KOPT-K1 (cell line): ENCODE measurements around the gene DHRS3.
"Not testable (repeated sequence)": the region's sequence is repeated elsewhere in the genome, so short reads cannot be mapped to it uniquely, and the experiment has no call there.

ENCODE experiments used
- H3K27ac ChIP-seq: fragments of 200-600 bp; sonication (generic); 2 replicates; pipeline ENCODE4 v1.5.1; 2016; ENCODE audit warnings: antibody characterized with exemption, mild to moderate bottlenecking, low read depth, low read length; ENCODE audit not compliant: poor library complexity, severe bottlenecking
- H3K36me3 ChIP-seq: fragments of 200-600 bp; sonication (generic); 2 replicates; pipeline ENCODE4 v1.5.1; 2017; ENCODE audit warnings: antibody characterized with exemption, mild to moderate bottlenecking, low read length, moderate library complexity; ENCODE audit not compliant: insufficient read depth
- H3K9me3 ChIP-seq: fragments of 200-600 bp; sonication (generic); 2 replicates; pipeline ENCODE4 v1.5.1; 2017; ENCODE audit warnings: antibody characterized with exemption, low read length, mild to moderate bottlenecking; ENCODE audit not compliant: insufficient read depth, poor library complexity, severe bottlenecking

The DHRS3 gene

DNA sequence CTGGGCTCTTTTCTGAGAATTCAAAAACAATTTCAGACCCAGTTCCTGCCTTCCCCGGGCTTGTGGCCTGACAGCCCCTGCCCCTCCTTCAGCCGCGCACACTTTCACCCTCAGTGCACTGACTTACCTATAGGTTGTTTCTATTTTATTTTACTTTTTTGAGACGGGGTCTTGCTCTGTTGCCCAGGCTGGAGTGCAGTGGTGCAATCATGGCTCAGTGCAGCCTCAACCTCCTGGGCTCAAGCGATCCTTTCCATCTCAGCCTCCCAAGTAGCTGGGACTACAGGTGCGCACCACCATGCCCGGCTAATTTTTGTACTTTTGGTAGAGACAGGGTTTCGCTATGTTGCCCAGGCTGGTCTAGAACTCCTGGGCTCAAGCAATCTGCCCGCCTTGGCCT is 27.4 kb upstream of the DHRS3 start:
- H3K27ac ChIP-seq, H3K36me3 ChIP-seq: not testable (repeated sequence)
- peaks cover 12% of the 10 kb centered on the region for H3K9me3 ChIP-seq

DNA sequence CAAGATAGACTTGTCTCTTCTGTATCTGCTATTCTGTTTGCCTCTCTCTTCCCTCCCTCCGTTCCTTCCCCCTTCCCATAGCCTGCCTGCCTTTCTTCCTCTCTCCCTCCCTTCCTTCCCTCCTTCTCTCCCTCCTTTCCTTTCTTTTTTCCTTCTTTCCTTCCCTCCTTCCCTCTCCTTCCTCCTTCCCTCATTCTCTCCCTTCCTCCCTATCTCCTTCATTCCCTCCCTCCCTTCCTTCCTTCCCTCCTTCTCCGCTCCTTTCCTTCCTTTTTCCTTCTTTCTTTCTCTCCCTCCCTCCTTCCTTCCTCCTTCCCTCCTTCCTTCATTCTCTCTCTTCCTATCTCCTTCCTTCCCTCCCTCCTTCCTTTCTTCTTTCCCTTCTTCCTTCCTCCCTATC is 26.8 kb upstream of the DHRS3 start:
- Histone ChIP-seq H3K9me3 (peaks cover 18% of the 10 kb centered on the region), H3K36me3 (no peaks in the 10 kb centered on the region), H3K27ac (no peak overlapping the region)

DNA sequence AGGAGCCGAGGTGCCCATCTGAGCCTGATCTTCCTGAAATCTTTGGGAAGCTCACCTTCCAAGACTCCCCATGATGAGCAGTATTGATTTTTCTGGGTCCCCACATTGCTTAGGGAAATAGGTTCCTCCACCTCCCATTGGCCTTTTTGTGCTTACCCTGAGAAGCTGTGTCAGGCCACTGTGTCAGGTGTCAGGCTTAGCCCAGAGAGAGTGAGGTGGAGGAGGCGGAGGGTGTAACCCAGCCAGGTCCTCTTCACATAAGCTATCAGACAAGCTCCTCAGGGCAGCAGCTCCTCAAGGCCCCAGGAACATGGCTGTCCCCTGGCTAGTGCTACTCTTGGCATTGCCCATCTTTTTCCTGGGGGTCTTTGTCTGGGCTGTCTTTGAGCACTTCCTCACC is 26.2 kb upstream of the DHRS3 start:
- Histone ChIP-seq H3K9me3 (peaks cover 24% of the 10 kb centered on the region), H3K27ac (no peak overlapping the region), H3K36me3 (no peaks in the 10 kb centered on the region)

DNA sequence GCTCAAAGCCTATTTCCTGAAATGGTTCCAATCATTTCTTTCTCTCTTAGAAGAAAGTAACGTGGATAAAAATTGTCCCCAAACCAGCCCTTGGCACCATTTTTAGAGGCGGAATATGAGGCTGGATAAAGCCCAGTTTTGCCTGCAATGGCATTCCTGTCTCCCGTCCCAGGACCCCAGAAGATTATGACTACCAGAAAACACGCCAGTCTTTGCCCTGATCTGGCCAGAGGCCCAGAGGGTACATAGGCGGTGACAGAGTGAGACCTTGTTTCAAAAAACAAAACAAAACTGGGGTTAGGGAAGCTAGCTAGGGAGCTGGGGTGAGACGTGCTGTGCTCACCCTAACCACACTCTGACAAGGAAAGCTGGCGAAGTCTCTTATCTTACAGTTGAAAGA is 25.8 kb upstream of the DHRS3 start, which contains the start of gene AADACL4:
Gene AADACL4 (plus strand): TSS at position 301 of the 400 bp plus-strand sequence. CDS start 462 bp downstream, outside the sequence.
- peaks cover 29% of the 10 kb centered on the region for H3K9me3 ChIP-seq
- no peak within 1 kb of the TSS for H3K27ac ChIP-seq
- no peaks in the 10 kb centered on the region for H3K36me3 ChIP-seq

DNA sequence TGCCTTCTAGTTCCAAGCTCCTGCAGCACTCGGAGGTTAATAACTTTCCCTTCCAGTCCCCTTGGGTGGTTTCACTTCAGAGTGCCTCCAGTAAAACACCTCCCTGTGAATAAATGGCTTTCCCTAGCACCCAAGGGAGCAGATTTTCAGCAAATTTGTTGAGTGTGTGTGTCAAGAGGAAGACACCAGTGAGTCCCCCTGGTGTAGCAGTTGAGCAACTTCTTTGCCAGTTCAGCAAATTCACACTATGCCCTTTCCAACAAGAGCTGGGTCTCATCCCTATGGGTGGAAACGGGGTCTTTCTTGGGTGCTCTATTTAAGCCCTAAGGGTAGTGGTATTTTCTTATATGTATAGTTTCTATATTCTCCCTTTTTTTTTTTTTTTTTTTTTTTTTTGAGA is 25.1 kb upstream of the DHRS3 start:
- H3K9me3 ChIP-seq = peaks cover 36% of the 10 kb centered on the region
- H3K27ac ChIP-seq = no peak overlapping the region
- H3K36me3 ChIP-seq = no peaks in the 10 kb centered on the region

DNA sequence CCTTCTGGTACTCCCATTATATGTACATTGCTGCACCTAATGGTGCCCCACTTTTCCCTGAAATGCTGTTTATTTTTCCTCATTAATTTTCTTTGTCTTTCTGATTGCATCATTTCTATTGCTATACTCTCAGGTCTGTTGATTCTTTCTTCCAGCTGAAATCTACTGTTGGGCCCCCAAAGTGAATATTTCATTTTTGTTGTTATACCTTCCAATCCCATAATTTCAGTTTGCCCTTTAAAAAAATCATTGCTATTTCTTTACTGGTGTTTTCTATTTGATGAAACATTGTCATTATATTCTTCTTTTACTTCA is 22.9 kb upstream of the DHRS3 start:
- Histone ChIP-seq H3K27ac (no peak overlapping the region), H3K9me3 (peaks cover 44% of the 10 kb centered on the region), H3K36me3 (no peaks in the 10 kb centered on the region)

DNA sequence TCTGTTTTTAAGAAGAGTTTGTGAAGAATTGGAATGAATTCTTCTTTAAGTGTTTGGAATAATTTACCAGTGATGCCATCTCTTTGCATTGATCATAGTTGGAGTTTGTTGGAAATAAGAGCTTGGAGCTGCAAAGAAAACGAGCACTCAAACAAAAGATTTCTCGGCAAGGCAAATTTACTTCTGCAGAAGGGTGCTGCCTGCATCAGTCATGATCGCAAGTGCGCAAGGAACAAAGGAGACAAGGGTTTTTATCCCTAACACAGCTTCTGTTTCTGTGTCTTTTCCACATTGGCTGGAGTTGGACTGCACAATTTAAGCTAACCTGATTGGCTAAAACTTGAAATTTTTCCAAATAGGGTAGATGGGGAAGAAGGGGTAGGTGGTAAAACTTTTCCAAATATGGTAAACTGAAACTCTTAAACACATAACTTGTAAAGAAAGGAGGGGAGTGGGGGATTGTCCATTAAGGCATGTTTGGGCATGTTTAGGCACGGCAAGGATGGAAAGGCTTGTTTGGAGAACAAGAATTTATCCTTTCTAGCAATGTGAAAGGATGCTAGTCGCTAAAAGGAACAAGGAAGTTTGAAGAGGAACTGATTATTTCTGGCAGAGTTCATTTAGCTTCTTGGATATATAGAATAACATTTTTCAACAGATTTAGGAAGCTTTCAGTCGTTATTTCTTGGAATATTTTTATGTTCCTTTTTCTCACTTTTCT is 22.4 kb upstream of the DHRS3 start:
- H3K36me3 ChIP-seq = no peaks in the 10 kb centered on the region
- H3K27ac ChIP-seq = no peak overlapping the region
- peaks cover 44% of the 10 kb centered on the region for H3K9me3 ChIP-seq

DNA sequence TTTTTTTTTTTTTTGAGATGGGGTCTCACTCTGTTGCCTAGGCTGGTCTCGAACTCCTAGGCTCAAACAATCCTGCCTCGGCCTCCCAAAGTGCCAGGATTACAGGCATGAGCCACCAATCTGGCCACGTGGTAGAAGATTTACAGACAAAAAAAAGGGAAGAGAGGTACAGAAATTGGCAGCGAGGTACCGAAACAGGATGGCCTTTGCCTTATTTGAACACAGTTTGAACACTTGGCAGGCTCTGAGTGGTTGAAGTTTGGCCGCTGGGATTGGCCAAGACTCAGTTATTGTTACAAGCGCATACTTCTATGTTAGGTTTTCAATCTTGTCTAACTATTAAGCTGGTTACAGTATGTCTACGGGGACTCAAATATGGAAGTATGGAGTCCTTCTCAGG is 19.7 kb upstream of the DHRS3 start:
- Histone ChIP-seq H3K9me3 (peaks cover 44% of the 10 kb centered on the region), H3K36me3 (no peaks in the 10 kb centered on the region), H3K27ac (no peak overlapping the region)

DNA sequence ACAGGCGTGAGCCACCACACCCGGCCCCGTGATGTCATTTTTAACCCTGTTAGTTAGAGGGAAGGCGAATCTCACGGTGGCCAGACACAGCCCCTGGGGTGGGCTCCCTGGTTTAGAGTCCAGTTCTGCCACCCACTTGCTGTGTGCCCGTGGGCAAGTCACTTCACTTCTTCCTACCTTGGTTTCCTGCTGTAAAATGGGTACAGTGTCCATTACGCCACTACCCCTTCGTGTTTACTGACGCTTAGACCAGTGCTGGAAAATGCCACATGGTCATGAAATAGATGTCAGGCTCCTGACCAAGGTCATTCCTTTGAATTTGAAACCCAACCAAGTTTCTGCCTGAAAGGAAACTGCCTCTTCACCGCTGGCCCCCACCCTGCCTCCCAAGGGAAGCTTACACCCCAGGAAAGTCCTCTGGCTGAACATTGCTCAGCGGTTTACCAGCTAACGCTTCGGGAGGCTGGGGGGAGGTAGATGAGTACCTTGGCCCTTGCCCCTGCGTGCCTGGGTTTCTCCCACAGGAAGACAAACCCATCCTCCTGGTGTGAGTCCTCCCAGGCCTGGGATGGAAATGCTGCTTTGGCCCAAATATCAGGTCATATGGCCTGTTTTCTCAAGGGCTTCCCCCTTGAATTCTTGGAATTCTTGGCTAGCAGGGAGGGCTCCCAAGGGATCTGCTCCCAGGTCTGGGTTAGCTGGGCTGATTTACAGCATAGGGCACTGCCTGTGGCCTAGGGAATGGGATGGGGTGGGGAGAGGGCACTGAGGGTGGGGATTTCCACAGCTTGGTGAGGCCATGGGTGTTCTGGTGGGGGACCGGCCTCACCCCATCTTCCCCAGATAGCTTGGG is 18.3 kb upstream of the DHRS3 start:
- no peak overlapping the region for H3K27ac ChIP-seq
- no peaks in the 10 kb centered on the region for H3K36me3 ChIP-seq
- H3K9me3 ChIP-seq = peaks cover 41% of the 10 kb centered on the region

DNA sequence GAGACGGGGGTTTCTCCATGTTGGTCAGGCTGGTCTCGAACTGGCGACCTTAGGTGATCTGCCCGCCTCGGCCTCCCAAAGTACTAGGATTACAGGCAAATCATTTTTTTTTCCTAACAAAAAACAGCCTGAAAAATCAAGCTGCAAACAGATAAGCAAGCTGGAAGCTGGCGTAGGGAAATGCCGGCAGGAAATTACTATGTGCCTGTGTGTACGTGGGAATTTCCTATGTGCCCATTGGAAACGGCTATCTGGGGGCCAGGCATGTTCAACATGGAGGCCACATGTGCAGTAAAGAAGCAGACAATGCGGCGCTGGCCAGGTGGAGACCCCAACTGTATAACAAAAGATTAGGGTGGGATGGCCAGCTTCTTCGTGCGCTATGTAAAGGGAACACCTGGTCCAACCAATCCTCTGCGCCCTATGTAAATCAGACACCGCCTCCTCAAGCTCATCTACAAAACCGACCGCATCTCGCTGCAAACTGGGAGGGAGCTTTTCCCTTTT is 16.7 kb upstream of the DHRS3 start:
- Histone ChIP-seq H3K27ac (no peak overlapping the region), H3K36me3 (no peaks in the 10 kb centered on the region), H3K9me3 (peaks cover 26% of the 10 kb centered on the region)

DNA sequence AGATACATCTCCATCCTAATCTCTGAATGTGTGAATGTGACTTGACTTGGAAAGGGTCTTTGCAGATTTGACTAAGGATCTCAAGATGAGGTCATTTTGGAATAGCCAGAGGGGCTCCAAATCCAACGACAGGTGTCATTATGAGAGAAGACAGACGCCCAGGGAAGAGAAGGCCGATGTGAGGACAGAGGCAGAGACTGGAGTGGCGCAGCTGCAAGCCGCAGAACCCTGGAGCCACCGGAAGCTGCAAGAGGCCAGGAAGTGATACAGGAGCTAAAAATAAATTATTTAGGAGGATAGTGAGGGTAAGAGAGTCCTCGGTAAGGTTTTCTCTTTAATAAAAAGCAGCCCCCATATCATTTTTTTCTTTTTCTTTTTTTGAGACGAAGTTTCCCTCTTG is 16.1 kb upstream of the DHRS3 start:
- Histone ChIP-seq H3K36me3 (no peaks in the 10 kb centered on the region), H3K9me3 (peaks cover 20% of the 10 kb centered on the region), H3K27ac (no peak overlapping the region)

DNA sequence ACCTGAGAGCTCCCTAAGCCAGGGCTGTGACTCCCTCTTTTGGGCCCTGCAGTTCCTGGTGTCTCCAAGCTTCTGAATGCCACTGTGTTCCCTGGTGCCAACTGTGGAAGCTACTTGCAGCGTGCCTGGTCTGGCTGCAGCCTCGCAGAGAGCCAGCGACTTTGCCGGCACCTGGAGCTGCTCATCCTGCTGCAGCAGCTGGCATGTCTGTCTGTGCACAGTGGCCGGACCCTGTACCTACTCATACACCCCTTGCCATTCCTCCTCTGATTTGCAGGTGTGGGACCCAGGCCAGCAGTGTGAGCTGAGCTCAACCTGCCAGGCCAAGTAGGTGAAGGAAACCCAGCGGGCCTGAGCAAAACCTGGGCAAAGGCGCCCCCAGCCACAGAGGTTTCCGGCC is 13.6 kb upstream of the DHRS3 start:
- H3K36me3 ChIP-seq = no peaks in the 10 kb centered on the region
- no peak overlapping the region for H3K27ac ChIP-seq
- peaks cover 5% of the 10 kb centered on the region for H3K9me3 ChIP-seq

DNA sequence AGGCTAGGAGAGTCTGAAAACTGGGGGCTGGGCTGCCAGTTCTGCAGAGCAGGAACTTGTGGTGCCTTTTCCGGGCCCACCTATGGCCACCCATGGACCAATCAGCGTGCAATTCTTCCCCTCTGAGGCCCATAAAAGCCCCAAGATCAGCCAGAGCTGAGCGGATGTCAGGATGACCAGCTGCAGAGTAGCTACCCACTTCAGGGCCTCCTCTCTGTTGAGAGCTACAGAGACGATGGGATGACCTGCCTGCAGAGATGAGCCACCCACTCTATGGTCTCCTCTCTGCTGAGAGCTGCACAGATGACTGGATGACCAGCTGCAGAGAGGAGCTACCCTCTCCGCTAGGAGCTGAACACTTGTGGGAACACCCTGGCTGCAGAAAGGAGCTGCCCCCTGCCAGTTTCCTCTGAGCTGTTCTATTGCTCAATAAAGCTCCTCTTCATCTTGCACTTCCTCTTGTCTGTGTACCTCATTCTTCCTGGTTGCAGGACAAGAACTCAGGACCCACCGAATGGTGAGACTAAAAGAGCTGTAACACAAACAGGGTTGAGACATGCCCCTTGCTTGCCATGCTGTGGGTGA is 13.0 kb upstream of the DHRS3 start:
- Histone ChIP-seq H3K27ac (no peak overlapping the region), H3K36me3 (no peaks in the 10 kb centered on the region), H3K9me3 (peaks cover 2% of the 10 kb centered on the region)

DNA sequence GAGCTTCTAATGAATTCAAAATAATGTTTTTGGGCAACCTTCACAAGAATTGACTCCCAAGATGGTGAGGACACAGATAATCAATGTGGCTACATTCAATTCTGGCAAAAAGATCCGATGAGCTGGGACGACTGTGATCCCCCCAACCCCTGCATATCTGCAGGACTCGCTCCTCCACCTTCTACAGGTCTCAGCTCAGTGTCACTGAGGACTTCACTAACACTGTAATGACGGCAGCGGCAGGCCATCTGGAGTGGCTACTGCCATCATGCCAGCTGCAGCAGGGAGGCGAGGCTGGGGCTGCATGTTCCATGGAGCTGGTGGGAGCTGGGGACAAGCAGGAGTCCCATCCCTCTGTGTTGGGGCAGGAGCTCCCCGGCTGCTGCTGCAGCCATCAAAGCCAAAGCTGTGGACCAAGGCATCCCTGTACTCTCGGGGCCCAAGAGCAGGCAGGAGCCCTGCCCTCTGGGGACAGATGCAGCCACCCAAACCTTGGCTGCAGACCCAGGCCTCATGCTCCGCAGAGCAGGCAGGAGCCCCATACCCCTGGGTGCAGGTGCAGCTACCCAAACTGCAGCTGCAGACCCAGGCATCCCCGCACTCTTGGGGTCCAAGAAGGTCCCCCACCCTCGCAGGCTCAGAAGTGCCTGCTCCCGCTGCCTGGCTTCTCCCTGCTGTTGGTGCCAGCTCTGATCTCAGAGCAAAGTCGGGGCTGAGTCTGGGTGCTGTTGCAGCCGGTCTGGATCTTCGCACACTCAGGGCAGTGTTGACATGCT is 12.2 kb upstream of the DHRS3 start:
- Histone ChIP-seq H3K36me3 (no peaks in the 10 kb centered on the region), H3K9me3 (no peaks in the 10 kb centered on the region), H3K27ac (no peak overlapping the region)

DNA sequence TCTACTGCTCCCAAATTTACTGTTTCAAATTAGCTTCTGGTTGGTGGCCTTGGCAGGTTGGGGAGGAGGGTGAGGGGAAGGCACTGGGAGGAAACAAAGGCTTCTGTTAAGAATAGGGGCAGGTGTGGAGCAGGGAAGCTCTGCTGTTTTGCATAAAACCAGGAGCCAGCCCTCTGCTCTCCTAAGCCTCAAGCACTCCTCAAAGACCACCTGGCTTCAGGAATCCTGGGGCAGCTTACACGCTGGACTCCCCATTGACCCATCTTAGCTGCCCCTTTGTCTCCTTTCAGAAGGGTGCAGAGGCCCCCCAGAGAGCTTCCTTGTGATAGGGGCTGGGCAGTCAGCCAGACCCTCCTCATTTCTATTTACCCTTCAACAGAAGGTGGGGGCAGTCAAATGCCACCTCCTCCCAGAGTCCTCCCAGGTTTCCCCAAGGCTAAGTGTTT is 11.5 kb upstream of the DHRS3 start:
- no peaks in the 10 kb centered on the region for H3K36me3 ChIP-seq
- no peak overlapping the region for H3K27ac ChIP-seq
- no peaks in the 10 kb centered on the region for H3K9me3 ChIP-seq
